ENCODE results near the gene VMP1.

GRCh38 chr17:59777033-59777432 lies 69.6 kb downstream of the VMP1 start:
- TF ChIP-seq, protein P1, sequence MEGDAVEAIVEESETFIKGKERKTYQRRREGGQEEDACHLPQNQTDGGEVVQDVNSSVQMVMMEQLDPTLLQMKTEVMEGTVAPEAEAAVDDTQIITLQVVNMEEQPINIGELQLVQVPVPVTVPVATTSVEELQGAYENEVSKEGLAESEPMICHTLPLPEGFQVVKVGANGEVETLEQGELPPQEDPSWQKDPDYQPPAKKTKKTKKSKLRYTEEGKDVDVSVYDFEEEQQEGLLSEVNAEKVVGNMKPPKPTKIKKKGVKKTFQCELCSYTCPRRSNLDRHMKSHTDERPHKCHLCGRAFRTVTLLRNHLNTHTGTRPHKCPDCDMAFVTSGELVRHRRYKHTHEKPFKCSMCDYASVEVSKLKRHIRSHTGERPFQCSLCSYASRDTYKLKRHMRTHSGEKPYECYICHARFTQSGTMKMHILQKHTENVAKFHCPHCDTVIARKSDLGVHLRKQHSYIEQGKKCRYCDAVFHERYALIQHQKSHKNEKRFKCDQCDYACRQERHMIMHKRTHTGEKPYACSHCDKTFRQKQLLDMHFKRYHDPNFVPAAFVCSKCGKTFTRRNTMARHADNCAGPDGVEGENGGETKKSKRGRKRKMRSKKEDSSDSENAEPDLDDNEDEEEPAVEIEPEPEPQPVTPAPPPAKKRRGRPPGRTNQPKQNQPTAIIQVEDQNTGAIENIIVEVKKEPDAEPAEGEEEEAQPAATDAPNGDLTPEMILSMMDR (IDR thresholded peaks at IDR 0.05), result no peak
- no peak for TF ChIP-seq POLR2A (IDR thresholded peaks at IDR 0.05)
